ENCODE data around the gene COL16A1. TPM values are rescaled to one million over a fixed set of nuclear protein-coding genes. Genes with fewer than 3 reads are reported as not detected.
A peak's percentile ranks its signal among the peaks of the same experiment; 100 is the strongest.

Gene COL16A1
- total and polyA plus RNA-seq, 2 of the 13 experiments (the other 11 are each of a cell fraction or from before 2014, with no cell fraction given), result 4.3 to 12.2 TPM

DNA sequence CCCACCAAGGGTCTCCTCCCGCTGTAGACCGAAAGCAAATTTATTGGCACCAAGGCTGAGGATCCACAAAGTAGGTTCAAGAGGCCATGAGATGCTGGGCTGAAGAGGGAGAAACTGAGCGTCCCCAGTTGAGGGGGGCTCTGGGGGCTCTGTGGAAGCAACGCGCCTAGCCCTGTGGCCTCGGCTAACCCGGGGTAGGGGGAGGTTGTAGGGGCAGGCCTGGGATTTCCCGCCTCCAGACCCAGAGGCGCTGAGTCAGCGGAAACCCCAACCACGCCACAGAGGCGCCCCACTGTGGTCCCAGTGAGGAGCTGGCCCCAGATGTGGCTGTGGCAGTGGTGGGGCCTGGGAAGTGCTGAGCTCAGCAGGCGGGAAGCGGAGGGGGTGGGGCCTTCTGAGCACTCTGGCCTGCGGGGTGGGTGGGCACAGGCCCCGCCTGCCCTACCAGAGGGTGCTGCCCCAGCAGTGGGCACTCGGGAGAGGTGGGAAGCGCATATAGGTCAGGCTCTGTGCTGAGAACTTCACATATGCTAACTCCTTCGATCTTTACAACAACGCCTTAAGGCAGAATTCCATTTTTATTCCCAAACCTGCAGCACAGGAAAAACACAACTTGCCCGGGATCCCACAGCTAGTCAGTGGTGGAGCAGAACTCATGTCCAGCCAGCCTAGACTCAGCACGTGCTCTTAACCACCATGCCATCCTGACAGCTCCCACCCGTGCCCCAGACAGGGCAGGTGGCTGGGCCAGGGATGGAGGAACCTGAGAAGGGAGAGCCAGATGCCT, 1.5 kb upstream of the COL16A1 start (continued):
- TF ChIP-seq ZNF614 (CRISPR knock-in tag; IDR thresholded peaks at IDR 0.05; ENCODE audit: borderline replicate concordance) (no peak), PAX8 (CRISPR knock-in tag; IDR thresholded peaks at IDR 0.05; ENCODE audit: borderline replicate concordance) (no peak), ZNF350 (CRISPR knock-in tag; IDR thresholded peaks at IDR 0.05; ENCODE audit: borderline replicate concordance, low read depth) (peak; percentile 60), ZSCAN30 (CRISPR knock-in tag; IDR thresholded peaks at IDR 0.05) (no peak), PCBP1 (IDR thresholded peaks at IDR 0.05; ENCODE audit: borderline replicate concordance, low read depth, low read length) (0 out of 2 replicates have a peak, but pooled peaks have one; percentile 37), FOXA1 (IDR thresholded peaks at IDR 0.05) (no peak), FOXA1 (CRISPR knock-in tag; IDR thresholded peaks at IDR 0.05) (no peak), SMARCE1 (IDR thresholded peaks at IDR 0.05; ENCODE audit: borderline replicate concordance) (no peak), EZH2 (conservative IDR thresholded peaks at IDR 0.05; ENCODE audit: low read depth, low read length) (no peak), RAD21 (CRISPR knock-in tag; IDR thresholded peaks at IDR 0.05) (peak; percentile 88), ASH2L (IDR thresholded peaks at IDR 0.05; ENCODE audit: insufficient read length, low read depth, low read length) (peak; percentile 34), SMYD3 (CRISPR knock-in tag; IDR thresholded peaks at IDR 0.05) (no peak), NFE2L1 (CRISPR knock-in tag; IDR thresholded peaks at IDR 0.05; ENCODE audit: borderline replicate concordance) (0 out of 2 replicates have a peak, but pooled peaks have one; percentile 37), FOXJ3 (CRISPR knock-in tag; IDR thresholded peaks at IDR 0.05; ENCODE audit: borderline replicate concordance) (no peak)
- TF ChIP-seq, protein P1, sequence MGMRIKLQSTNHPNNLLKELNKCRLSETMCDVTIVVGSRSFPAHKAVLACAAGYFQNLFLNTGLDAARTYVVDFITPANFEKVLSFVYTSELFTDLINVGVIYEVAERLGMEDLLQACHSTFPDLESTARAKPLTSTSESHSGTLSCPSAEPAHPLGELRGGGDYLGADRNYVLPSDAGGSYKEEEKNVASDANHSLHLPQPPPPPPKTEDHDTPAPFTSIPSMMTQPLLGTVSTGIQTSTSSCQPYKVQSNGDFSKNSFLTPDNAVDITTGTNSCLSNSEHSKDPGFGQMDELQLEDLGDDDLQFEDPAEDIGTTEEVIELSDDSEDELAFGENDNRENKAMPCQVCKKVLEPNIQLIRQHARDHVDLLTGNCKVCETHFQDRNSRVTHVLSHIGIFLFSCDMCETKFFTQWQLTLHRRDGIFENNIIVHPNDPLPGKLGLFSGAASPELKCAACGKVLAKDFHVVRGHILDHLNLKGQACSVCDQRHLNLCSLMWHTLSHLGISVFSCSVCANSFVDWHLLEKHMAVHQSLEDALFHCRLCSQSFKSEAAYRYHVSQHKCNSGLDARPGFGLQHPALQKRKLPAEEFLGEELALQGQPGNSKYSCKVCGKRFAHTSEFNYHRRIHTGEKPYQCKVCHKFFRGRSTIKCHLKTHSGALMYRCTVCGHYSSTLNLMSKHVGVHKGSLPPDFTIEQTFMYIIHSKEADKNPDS (CRISPR knock-in tag; IDR thresholded peaks at IDR 0.05), result 0 out of 2 replicates have a peak, but pooled peaks have one; percentile 29
- TF ChIP-seq, protein P2, sequence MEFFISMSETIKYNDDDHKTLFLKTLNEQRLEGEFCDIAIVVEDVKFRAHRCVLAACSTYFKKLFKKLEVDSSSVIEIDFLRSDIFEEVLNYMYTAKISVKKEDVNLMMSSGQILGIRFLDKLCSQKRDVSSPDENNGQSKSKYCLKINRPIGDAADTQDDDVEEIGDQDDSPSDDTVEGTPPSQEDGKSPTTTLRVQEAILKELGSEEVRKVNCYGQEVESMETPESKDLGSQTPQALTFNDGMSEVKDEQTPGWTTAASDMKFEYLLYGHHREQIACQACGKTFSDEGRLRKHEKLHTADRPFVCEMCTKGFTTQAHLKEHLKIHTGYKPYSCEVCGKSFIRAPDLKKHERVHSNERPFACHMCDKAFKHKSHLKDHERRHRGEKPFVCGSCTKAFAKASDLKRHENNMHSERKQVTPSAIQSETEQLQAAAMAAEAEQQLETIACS (CRISPR knock-in tag; IDR thresholded peaks at IDR 0.05), result no peak
- TF ChIP-seq, protein P3, sequence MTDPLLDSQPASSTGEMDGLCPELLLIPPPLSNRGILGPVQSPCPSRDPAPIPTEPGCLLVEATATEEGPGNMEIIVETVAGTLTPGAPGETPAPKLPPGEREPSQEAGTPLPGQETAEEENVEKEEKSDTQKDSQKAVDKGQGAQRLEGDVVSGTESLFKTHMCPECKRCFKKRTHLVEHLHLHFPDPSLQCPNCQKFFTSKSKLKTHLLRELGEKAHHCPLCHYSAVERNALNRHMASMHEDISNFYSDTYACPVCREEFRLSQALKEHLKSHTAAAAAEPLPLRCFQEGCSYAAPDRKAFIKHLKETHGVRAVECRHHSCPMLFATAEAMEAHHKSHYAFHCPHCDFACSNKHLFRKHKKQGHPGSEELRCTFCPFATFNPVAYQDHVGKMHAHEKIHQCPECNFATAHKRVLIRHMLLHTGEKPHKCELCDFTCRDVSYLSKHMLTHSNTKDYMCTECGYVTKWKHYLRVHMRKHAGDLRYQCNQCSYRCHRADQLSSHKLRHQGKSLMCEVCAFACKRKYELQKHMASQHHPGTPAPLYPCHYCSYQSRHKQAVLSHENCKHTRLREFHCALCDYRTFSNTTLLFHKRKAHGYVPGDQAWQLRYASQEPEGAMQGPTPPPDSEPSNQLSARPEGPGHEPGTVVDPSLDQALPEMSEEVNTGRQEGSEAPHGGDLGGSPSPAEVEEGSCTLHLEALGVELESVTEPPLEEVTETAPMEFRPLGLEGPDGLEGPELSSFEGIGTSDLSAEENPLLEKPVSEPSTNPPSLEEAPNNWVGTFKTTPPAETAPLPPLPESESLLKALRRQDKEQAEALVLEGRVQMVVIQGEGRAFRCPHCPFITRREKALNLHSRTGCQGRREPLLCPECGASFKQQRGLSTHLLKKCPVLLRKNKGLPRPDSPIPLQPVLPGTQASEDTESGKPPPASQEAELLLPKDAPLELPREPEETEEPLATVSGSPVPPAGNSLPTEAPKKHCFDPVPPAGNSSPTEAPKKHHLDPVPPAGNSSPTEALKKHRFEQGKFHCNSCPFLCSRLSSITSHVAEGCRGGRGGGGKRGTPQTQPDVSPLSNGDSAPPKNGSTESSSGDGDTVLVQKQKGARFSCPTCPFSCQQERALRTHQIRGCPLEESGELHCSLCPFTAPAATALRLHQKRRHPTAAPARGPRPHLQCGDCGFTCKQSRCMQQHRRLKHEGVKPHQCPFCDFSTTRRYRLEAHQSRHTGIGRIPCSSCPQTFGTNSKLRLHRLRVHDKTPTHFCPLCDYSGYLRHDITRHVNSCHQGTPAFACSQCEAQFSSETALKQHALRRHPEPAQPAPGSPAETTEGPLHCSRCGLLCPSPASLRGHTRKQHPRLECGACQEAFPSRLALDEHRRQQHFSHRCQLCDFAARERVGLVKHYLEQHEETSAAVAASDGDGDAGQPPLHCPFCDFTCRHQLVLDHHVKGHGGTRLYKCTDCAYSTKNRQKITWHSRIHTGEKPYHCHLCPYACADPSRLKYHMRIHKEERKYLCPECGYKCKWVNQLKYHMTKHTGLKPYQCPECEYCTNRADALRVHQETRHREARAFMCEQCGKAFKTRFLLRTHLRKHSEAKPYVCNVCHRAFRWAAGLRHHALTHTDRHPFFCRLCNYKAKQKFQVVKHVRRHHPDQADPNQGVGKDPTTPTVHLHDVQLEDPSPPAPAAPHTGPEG (CRISPR knock-in tag; IDR thresholded peaks at IDR 0.05), result no peak
- TF ChIP-seq, protein P4, sequence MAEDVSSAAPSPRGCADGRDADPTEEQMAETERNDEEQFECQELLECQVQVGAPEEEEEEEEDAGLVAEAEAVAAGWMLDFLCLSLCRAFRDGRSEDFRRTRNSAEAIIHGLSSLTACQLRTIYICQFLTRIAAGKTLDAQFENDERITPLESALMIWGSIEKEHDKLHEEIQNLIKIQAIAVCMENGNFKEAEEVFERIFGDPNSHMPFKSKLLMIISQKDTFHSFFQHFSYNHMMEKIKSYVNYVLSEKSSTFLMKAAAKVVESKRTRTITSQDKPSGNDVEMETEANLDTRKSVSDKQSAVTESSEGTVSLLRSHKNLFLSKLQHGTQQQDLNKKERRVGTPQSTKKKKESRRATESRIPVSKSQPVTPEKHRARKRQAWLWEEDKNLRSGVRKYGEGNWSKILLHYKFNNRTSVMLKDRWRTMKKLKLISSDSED (CRISPR knock-in tag; IDR thresholded peaks at IDR 0.05), result no peak
